NOMO-1 (cell line): Measurements from ENCODE around the gene PRSS1.
A peak's percentile ranks its signal among the peaks of the same experiment; 100 is the strongest.
"Not testable (repeated sequence)": the region's sequence is repeated elsewhere in the genome, so short reads cannot be mapped to it uniquely, and the experiment has no call there.

Experiments
- DNase-seq, 2 experiments: peaks; one replicate each; lab custom pipeline; 2025; ENCODE audit not compliant: unreplicated experiment in 2 of 2; lab: John Stamatoyannopoulos, UW

PRSS1 gene

DNA sequence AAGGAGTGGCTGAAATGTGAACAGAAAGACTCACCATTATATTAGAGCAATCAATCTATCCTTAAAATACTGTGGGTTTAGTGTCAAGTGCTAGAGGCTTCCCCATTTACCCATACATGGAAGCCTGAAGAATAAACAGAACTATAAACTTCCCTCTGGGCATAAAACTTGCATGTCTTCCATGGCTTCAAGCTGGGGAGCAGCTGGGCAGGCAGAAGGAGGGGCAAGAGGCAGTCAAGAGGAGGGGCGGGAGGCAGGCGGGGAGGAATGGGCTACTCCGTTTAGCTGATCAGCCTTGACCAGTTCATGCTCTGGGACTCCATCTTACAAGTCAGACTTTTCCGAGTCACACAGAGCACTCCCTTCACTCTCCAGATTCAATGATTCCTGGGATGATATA, 3.5 kb upstream of the PRSS1 start:
- DNase-seq, result no peak

DNA sequence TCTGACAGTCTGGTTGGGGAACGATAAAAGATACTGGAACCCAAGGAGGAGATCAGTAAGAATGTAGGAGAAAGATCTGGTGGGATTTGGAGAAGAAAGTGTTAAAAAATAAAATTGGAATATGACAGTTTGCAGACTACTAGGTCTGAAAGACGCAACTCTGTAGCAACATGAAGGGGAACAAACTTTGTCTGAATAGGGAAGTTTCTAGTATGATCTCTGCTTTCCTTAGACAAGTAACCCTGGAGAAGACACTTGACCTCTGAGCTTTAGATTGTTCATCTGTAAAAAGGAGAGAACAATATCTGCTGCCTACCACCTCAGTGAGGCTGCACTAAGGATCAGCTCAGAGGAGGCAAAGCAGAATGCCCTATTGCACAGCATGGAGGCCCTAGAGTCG, 3.0 kb upstream of the PRSS1 start:
- DNase-seq, result peak in 1 of 2 experiments; percentile 10

DNA sequence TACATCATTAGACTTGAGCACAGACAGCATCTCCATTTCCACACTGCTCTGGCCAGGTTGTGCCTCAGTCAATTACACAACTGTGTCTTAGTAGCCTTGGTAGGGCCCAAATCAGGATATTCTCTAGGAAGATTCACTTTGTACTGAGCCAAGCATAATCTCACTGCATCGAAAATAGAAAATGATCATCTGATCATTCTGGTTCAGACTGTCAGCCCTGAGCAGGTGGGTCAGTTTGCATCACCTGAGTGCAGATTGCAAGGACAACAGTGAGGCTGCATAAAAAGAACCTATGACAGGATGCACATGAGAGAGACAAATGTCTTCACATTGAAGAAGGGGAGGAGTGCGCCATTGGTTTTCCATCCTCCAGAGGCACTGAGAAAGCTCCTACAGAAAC, 862 bp upstream of the PRSS1 start:
- DNase-seq, result not testable (repeated sequence)

DNA sequence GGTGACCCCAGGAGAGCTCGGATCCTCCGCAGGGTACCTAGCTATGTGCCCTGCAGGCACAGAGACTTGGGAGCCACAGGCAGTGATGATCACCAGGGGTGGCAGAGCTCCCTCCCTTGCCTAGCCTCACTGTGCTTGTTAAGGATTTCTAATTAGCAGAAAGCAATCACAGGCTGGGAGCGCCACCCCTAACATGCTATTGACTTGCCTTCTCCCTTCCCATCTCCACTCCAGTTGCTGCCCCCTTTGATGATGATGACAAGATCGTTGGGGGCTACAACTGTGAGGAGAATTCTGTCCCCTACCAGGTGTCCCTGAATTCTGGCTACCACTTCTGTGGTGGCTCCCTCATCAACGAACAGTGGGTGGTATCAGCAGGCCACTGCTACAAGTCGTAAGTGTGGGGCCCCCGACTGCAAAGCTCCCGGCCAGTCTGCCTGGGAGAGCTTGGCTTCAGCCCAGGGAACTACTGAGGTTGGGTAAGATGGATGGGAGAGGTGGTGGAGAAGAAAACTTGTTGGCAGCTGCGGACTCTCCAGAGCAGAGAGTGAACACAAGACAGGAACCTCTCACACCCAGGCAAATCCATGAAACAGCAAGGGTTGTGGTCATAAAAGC, 1.2 kb downstream of the PRSS1 start:
- DNase-seq, result no peak

DNA sequence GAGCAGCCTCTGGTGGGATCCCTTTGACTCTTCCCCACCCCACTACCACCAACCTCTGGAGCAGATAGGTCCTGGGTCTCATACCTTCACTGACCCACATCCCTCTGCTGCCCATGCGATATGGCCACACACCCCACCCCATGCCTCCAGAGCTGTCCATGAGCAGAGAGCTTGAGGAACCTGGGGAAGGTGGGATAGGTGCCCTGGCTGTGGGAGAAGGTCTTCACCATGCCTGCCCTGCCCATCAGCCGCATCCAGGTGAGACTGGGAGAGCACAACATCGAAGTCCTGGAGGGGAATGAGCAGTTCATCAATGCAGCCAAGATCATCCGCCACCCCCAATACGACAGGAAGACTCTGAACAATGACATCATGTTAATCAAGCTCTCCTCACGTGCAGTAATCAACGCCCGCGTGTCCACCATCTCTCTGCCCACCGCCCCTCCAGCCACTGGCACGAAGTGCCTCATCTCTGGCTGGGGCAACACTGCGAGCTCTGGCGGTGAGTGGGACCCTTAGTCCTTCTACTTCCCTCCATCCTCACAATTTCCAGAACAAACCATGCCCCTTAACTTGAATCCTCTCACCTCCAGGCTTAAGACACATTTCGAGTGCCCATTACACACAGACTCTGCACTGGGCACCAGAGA, 2.4 kb downstream of the PRSS1 start:
- not testable (repeated sequence) for DNase-seq

DNA sequence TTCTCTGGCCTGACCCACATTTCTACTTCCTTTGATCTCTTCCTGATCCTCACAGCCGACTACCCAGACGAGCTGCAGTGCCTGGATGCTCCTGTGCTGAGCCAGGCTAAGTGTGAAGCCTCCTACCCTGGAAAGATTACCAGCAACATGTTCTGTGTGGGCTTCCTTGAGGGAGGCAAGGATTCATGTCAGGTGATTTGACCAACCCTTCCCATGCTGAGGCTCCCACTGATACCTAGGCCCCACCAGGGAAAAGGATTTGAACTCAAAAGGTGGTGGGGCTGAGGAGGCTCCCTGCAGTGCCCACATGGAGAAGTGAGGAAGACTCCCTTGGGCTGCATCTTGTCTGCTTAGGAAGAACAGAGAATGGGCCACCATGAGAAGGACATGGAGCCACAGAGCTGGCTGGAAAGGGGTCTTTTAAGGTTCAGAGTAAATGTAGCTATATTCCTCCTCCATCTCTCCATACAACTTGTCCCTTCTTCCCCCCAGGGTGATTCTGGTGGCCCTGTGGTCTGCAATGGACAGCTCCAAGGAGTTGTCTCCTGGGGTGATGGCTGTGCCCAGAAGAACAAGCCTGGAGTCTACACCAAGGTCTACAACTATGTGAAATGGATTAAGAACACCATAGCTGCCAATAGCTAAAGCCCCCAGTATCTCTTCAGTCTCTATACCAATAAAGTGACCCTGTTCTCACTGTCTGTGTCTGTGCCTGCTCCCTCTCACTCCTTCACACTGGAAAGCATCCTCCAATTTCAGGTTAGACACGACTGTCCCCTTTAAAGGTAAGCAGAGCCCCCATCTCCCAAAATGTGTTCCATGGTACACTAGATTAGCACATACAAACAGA, 3.3 kb downstream of the PRSS1 start:
- DNase-seq, result no peak

DNA sequence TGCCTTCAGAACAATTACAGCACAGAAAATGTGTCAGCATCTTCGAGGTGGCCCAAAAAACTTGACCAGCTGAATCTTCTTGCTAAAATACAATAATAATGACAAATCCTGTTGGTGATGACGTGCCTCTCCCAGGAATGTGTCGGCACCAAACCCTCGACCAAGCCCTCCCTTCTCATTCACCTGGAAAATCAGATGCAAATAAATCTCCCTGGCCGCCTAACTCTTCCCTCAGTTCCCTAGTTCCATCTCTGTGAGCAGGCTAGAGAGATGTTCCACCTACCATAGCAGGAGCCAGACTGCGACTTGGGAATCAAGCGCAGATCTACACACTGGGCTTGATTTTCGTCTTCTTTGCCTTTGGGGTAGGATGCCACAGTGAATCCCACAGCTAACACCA, 4.1 kb downstream of the PRSS1 start:
- DNase-seq, result no peak

DNA sequence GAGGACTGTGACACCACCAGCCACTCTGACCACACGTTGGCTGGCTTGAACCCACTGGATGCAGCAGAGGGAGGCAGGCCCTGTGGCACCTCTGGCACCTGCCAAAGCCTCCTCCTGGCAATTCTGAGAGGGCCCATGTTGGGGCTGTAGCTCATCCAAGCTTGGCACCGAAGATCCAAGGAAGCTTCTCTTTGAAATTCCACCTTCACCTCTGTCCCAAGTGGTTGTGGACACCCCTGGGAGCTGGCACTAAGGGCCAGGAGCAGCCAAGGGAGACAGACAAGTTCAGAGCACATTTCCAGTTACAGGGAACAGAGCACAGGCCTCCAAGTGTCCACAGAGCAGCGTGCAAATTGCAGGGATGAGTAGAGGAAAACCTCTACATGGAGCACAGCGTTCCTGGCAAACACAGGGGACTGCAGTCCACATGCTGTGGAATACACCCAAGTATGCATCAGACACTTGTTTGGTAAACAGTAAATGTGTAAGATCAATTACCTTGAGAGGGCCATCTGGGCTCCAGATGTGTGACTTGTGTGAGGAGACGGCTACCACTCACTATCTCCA, 4.7 kb downstream of the PRSS1 start:
- not testable (repeated sequence) for DNase-seq

DNA sequence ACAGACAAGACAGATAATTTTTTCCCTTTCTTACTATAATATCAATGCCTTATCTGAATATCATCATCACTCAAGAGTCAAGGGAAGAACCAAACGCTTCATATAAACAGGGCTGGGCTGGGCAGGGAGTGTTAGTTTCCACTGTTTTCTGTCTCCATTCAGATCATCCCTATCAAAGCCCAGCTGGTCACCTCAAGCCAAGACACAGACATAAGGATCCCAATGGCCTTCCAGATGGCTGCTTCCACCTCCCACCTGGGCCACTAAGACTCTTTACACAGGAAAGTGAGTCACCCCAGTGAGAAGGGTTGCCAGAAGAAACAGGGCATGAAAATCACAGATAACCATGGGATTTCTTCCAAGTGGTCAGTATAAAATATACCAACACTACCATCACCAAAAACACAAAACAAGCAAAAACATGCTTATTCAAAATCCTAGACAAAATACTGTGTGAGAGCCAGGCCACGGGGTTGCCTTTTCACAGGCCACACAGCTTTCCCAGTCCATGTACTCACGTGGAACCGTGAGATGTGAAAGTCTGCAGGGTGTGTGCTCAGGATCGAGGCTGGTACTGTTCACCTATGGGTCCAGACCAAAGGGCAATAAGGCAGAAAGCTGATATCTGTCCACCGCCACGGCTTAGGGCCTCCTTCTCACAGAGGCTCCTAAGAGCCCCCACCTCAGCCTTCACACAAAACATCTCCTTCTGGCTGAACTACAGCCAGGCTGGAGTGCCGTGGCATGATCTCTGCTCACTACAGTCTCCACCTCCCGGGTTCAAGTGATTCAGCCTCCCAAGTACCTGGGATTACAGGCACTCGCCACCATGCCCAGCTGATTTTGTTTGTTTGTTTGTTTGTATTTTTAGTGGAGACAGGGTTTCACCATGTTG, 5.7 kb downstream of the PRSS1 start:
- no peak for DNase-seq

DNA sequence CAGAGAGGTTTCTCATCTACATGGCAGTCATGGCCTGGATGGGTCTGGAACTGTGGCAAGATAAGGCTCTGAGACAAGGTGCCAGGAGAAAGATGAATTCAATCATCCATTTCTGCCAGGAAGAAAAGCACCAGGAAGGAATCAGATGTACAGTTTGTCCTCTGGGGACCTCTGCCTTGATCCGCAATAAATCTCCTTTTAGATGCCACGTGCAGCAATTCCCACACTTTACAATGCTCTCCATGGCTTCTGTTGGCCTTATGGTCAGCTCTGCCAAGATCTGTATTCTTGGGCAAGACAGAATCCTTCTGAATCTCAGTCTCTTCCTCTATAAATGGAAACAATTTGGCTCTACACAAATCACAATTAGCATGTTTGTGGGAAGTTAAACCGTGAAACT, 9.0 kb downstream of the PRSS1 start:
- not testable (repeated sequence) for DNase-seq

DNA sequence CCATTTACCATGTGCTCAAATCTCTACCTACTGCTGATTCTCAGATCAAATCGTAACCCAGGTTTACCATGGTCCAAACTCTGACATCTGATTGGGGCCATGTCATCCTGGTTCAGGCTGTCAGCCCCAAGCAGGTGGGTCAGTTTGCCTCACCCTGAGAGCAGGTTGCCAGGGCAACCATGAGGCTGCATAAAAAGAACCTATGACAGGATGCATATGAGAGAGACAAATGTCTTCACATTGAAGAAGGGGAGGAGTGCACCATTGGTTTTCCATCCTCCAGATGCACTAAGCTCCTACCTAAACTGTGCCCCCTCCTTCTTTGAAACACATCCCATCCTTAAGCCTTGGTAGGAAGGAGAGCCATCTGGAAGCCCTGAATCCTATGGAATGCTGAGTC, 10.2 kb downstream of the PRSS1 start:
- no peak for DNase-seq

DNA sequence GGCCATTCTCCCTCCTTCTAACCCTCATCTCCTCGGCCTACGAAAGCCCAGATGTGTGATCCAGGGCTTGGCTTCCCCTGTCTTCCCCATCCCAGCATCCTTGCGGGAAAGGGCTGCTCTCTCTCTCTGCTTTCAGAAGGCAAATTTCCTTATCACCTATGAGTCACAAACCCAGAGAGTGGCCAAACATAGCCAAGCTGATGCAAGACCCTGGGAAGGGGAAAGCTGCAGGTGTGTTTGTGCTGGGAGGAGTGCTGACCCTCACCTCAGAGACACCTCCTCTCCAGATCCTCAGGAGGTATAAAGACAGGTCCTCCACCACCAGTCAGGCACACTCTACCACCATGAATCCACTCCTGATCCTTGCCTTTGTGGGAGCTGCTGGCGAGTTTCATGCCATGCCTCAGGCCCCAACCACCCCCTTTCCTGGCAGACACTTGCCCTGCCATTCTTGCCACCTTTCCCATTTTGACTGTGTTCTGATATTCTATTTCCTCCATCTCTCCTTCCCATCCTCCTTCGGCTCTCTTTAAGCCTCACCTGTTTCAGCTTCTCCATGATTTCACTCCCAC, 10.9 kb downstream of the PRSS1 start:
- DNase-seq, result no peak

DNA sequence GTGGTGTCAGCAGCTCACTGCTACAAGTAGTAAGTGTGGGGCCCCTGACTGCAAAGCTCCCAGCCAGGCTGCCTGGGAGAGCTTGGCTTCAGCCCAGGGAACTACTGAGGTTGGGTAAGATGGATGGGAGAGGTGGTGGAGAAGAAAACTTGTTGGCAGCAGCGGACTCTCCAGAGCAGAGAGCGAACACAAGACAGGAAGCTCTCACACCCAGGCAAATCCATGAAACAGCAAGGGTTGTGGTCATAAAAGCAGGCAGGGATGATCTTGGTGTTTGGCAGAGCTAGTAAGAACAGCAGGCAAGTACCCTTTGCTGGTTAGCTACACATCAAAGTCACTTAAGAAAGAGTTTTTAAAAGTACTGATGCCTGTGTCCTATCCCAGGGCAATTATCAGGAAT, 12.3 kb downstream of the PRSS1 start:
- not testable (repeated sequence) for DNase-seq

DNA sequence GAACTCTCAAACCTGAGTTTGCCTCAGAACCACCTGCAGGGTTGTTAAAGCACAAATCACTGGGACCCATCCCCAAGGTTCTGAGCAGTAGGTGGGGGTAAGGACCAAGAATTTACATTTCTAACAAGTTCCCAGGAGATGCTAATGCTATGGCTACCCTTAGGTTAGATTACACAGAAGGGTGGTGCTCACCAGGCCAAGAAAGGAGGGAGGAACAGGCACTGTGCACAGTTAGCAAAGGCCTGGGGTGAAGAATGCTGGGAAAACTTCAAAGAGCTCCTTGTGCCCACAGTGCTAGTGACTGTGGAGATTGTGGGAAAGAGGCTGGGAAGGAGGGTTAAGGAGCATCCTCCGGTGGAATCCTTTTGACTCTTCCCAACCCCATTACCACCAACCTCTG, 12.8 kb downstream of the PRSS1 start:
- DNase-seq, result no peak

DNA sequence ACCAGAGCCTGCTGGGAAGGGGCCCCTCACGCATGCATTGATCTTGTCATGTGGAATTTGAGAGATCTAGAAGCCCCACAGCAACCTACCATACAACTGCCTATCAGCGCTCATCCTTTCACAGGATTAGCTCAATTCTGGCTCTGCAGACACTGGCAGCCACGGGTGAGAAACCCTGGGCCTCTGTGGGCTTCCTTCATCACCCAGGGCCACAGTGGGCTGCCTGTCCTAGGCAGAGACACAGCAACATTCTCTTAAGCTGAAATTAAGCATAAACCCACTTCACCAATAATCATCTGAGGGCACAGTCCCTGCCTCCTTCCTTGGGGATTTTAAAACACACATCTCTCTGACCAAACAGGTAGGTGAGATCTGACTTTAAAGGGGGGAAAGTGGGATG, 18.2 kb downstream of the PRSS1 start:
- no peak for DNase-seq

DNA sequence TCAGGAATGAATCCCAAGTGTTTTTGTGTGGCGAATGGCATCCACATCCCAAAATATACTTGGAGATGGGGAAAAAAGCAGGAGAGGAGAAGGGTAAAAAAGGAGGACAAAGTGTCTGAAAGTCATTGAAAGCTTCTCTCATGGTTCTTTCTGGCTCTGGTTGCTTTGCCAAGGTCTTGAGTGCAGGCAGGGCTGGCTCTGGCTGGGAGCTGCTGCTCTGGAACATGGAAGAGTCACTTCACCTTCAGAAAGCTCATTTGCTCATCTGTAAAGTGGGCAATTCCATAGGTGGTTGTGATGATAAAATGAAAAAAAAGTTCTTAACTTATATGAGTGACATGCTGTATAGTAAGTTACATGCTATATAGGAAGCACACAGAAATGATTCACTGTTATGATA, 18.6 kb downstream of the PRSS1 start:
- no peak for DNase-seq

DNA sequence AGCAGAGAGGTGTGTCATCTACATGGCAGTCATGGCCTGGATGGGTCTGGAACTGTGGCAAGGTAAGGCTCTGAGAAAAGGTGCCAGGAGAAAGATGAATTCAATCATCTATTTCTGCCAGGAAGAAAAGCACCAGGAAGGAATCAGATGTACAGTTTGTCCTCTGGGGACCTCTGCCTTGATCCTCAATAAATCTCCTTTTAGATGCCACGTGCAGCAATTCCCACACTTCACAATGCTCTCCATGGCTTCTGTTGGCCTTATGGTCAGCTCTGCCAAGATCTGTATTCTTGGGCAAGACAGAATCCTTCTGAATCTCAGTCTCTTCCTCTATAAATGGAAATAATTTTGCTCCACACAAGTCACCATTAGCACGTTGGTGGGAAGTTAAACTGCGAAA, 19.6 kb downstream of the PRSS1 start:
- not testable (repeated sequence) for DNase-seq

DNA sequence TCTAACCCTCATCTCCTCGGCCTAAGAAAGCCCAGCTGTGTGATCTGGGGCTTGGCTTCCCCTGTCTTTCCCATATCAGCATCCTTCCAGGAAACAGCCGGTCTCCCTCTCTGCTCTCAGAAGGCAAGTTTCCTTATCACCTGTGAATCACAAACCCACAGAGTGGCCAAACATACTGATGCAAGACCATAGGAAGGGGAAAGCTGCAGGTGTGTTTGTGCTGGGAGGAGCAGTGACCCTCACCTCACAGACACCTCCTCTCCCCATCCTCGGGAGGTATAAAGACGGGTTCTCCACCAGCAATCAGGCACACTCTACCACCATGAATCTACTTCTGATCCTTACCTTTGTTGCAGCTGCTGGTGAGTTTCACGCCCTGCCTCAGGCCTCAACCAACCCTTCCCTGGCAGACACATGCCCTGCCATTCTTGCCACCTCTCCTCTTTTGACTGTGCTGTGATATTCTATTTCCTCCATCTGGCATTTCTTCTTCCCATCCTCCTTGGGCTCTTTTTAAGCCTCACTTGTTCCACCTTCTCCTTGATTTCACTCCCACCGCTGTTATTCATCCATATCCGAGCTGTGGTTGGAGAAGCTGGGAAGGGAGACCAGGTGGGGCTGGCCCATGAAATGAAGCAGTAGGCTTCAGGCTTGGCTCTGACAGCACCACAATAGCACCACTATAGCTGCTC, 21.5 kb downstream of the PRSS1 start, which contains the start of gene PRSS2:
Gene PRSS2, plus strand, starts transcription at position 310 of the 692 bp plus-strand sequence. Its CDS starts 13 bp downstream, at position 323.
- DNase-seq, result no peak

DNA sequence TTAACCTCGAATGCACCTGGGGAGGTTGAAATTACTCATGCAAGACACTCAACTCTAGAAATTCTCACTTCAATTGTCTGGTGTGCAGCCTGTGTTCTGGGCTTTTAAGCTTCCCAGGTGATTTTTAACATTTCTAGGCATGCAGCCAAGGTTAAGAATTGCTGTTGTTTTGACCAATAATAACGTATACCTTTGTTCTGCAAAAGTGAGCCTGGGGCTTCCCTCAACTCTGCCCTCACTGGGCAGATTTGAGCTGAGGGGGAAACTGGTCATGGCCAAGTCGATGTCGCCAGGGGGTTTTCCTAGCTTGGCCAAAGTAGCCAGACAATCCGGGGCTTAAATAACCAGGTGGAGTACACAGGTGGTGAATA, 22.1 kb downstream of the PRSS1 start:
- no peak for DNase-seq

DNA sequence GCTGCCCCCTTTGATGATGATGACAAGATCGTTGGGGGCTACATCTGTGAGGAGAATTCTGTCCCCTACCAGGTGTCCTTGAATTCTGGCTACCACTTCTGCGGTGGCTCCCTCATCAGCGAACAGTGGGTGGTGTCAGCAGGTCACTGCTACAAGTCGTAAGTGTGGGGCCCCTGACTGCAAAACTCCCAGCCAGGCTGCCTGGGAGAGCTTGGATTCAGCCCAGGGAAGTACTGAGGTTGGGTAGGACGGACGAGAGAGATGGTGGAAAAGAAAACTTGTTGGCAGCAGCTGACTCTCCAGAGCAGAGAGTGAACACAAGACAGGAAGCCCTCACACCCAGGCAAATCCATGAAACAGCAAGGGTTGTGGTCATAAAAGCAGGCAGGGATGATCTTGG, 22.8 kb downstream of the PRSS1 start:
- DNase-seq, result no peak
